LHCN-M2 (cell line): ENCODE data around the gene SNX20. TPM values are rescaled to one million over a fixed set of nuclear protein-coding genes. Genes with fewer than 3 reads are reported as not detected.

Source experiments
- DNase-seq: peaks from one replicate; pipeline ENCODE4 v3.0.0-alpha.2; 2012; ENCODE audit warnings: low read depth
- total RNA-seq: library from RNA; depleted of rRNA; stranded (reverse); fragments of >200 nt; gene quantifications from 2 replicates; pipeline ENCODE4 v1.2.3, GENCODE V29; 2014

SNX20 gene
- total RNA-seq, 1 experiment from 2014 or later, result not detected

GRCh38 chr16:50705436-50706110 is 24.5 kb upstream of the SNX20 start:
- no peak for DNase-seq

- DNase-seq, result no peak
Observed at GRCh38 chr16:50704245-50704644, 23.1 kb upstream of the SNX20 start.

- DNase-seq, result peak; percentile 98
Observed at GRCh38 chr16:50702725-50703124, 21.6 kb upstream of the SNX20 start.

GRCh38 chr16:50699326-50700159 is 18.4 kb upstream of the SNX20 start:
- DNase-seq, result peak; percentile 49

GRCh38 chr16:50697881-50698767 is 17.0 kb upstream of the SNX20 start:
- peak; percentile 49 for DNase-seq

- DNase-seq, result no peak
Observed at GRCh38 chr16:50697421-50697715, 16.3 kb upstream of the SNX20 start.

- peak; percentile 75 for DNase-seq
Observed at GRCh38 chr16:50696575-50697420, 15.7 kb upstream of the SNX20 start.

- DNase-seq, result no peak
Observed at GRCh38 chr16:50696126-50696525, 15.0 kb upstream of the SNX20 start.

GRCh38 chr16:50695017-50696000 is 14.2 kb upstream of the SNX20 start:
- DNase-seq, result no peak

- no peak for DNase-seq
Observed at GRCh38 chr16:50694206-50694605, 13.1 kb upstream of the SNX20 start.

GRCh38 chr16:50692999-50693781 is 12.1 kb upstream of the SNX20 start, which contains the start of gene NOD2:
Gene NOD2 (plus strand): TSS chr16:50693606. CDS start chr16:50699496, 5,890 bp downstream.
- DNase-seq, result no peak

- no peak for DNase-seq
Observed at GRCh38 chr16:50692644-50692998, 11.5 kb upstream of the SNX20 start.

- DNase-seq, result no peak
Observed at GRCh38 chr16:50690177-50690576, 9.1 kb upstream of the SNX20 start.

GRCh38 chr16:50688867-50689266 is 7.8 kb upstream of the SNX20 start:
- DNase-seq, result no peak

GRCh38 chr16:50688083-50688482 is 7.0 kb upstream of the SNX20 start:
- DNase-seq, result no peak

GRCh38 chr16:50685462-50686063 is 4.5 kb upstream of the SNX20 start:
- DNase-seq, result no peak

- DNase-seq, result no peak
Observed at GRCh38 chr16:50684823-50685461, 3.8 kb upstream of the SNX20 start.

GRCh38 chr16:50683689-50684374 is 2.7 kb upstream of the SNX20 start:
- no peak for DNase-seq
